Endothelial cell of umbilical vein (primary cell): ENCODE results near the gene EEF1AKMT2.

ENCODE experiments used
- CTCF ChIP-seq, 2 donors: IDR thresholded peaks; 1 replicate in 1 of 2; 2 replicates in 1 of 2; pipeline ENCODE4 v1.5.1; 2011; ENCODE audit warnings: low read length in 2 of 2, mild to moderate bottlenecking in 2 of 2, moderate library complexity in 2 of 2, control low read depth in 1 of 2, inconsistent platforms in 1 of 2, low read depth in 1 of 2; ENCODE audit not compliant: insufficient read depth in 1 of 2; ENCODE audit errors: extremely low read depth in 1 of 2
- POLR2A ChIP-seq: IDR thresholded peaks from 2 replicates; pipeline ENCODE4 v1.6.1; 2012; ENCODE audit warnings: low read depth, mild to moderate bottlenecking, control low read depth, low read length
- TF ChIP-seq, protein P1 (sequence below): IDR thresholded peaks from 2 replicates; pipeline ENCODE4 v1.6.1; 2011; ENCODE audit not compliant: insufficient read depth, insufficient read length

- TF ChIP-seq, protein P1, sequence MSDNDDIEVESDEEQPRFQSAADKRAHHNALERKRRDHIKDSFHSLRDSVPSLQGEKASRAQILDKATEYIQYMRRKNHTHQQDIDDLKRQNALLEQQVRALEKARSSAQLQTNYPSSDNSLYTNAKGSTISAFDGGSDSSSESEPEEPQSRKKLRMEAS: no peak
- TF ChIP-seq CTCF (IDR thresholded peaks at IDR 0.05; ENCODE audit: extremely low read depth in 1 of 2, insufficient read depth in 1 of 2, low read depth in 1 of 2, low read length in 2 of 2): no peak
- no peak for TF ChIP-seq POLR2A
These were observed 60.1 kb downstream of the EEF1AKMT2 start for GRCh38 chr10:124731551-124731950.
